GM18520 (cell line): ENCODE data around the gene OR2J3.
"Not testable (repeated sequence)": the region's sequence is repeated elsewhere in the genome, so short reads cannot be mapped to it uniquely, and the experiment has no call there.

ENCODE experiments used
- ATAC-seq: cut with Tn5 transposase; IDR thresholded peaks from one replicate; pipeline ENCODE4 v1.9.1; 2021; ENCODE audit not compliant: unreplicated experiment

The OR2J3 gene

GRCh38 chr6:29159922-29160321, 52.1 kb downstream of the OR2J3 start:
- not testable (repeated sequence) for ATAC-seq
